Central memory CD4-positive, alpha-beta T cell (primary cell): ENCODE data around the gene SLC25A31.

Experiments used
- DNase-seq: peaks from one replicate; pipeline ENCODE4 v3.0.0; 2022

SLC25A31 gene

GRCh38 chr4:127778102-127778501 lies 47.9 kb downstream of the SLC25A31 start:
- DNase-seq, result no peak

GRCh38 chr4:127780598-127780997 lies 50.4 kb downstream of the SLC25A31 start:
- DNase-seq, result no peak

DNA sequence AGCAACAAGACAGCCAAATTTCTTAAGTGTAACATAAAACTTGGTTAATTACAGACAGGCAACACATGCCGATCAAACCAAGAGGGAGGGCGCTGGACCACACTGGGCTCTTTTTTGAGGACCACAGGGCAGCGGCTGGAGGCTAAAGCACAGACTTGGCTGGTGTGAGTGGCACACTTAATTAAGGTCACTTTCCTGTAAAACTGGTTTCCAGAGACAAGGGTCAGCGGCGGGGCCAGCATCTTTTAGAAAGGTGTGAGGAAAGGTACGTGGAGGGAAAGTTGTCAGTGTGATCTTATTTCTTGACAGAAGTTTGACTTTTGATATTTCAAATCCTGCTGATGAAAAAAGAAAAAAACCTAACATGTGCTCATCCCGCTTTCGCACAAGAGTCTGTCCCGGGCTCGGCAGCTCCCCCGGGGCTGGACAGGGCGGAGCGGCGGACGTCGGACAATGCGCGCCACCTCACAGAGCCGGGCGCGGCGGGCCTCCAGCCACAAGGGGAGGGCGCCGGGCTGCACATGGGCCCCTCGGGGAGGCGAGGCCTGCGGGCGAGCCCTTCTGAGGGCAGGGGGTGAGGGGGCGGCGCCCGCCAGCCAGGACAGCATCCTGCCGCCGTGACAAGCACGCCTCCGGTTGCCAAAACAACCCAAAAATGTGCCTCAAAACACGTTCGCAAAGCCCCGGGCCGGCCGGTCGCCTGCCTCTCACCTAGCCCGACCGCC lies 51.3 kb downstream of the SLC25A31 start:
- DNase-seq, result peak; percentile 0

- no peak for DNase-seq
These were observed 51.8 kb downstream of the SLC25A31 start for GRCh38 chr4:127782025-127782274.

DNA sequence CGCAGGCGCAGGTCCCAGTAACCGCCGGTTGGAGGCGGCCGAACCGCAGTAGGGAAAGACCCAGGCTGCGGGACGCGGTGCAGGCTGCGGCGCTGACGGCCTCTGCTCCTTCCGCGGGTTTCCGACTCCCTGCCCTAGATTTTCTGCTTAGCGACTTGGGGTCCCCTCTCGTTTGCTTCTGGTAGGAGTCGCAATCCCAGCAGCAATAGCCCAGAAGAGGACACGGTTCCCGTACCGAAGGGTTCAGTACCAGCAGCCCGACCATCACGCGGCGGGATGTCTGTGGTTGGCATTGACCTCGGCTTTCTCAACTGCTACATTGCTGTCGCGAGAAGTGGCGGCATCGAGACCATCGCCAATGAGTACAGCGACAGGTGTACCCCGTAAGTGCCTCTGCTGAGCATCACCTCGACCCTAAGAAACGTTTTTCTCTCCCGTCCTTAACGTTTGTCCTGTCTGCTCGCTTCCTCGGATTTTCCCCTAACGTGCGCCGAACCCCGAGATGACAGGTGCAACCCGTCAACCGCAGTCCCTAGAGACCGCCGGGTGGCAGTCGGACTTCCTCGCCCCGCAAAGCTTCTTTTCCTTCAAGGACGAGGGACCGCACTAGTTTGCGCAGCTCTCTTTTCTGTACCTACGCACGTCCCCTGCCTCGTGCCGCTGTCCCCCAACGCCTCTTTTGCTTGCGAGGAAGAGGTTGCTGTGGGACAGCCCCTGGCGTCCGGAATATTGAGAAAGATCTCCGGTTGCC lies 52.2 kb downstream of the SLC25A31 start, which contains the start of gene HSPA4L:
HSPA4L (plus strand) TSS at position 48 of the 751 bp plus-strand sequence; CDS start at position 277, 229 bp downstream.
- DNase-seq, result peak; percentile 17

DNA sequence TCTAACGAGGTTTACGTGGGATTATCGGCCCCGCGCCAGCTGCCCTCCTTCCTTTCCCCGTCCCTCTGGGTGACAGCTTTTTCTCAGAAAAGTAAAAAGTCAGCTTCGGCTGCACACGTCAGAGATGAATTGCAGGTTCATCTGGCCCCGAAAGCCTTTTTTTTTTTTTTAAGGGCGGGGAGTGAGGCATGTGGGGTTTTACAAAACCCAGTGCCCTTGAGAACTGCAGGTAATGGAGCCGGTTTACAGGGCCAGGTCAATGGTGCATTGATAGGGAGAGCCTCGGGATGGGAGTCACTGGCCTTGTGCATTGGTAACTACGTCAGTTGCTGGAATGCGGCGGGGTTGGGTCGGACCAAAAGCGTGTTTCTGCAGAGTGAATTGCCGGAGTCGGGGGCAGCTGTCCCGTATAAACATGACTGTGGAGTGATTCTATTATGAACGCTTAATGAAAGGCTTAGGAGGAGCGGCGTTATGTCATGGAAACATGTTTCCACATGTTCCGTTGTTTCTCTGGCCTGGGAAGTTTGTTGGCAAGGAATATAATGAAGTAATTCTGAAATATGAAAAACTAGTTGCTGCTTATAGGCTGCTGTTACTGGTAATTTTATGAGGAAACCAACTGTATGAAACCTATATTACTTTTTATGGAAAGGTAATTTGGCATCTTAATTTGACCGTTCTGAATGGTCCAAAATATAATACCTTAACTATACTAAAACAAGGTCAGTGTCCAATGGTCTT lies 53.0 kb downstream of the SLC25A31 start:
- peak; percentile 3 for DNase-seq

GRCh38 chr4:127783955-127784770 lies 54.0 kb downstream of the SLC25A31 start:
- no peak for DNase-seq

DNA sequence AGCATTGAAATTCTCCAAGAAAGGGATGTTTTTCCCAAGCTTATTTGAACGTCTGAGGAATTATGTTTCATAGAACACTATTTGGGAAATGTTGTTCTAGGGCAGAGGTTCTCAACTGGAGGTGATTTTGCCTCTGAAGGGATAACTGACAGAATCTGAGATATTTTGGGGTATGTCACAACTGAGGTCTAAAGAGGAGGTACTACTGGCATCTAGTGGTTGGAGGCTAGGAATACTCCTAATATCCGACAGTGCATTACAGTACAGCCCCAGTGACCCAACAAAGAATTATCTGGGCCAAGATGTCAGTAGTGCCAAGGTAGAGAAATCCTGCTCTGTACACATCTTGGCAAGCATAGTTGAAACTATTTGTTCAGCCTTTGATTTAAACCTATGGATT lies 58.3 kb downstream of the SLC25A31 start:
- no peak for DNase-seq

DNA sequence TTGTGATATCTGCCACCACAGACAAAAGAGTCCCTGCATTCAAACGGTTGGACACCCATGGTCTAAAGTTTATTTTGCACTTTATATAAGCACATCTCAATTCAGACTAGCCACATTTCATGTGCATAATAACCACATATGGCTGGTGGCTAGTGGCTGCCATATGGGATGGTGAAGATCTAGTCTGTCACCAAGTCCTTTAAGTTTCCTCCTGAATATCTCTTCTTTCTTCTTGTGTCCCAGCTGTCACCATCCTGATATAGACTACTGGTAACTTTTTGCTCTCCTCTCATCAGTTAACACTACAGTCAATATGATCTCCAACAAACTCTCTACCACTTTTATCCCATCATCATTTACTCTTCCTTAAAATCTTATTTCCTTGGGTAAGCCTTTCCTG lies 61.2 kb downstream of the SLC25A31 start:
- DNase-seq, result no peak

DNA sequence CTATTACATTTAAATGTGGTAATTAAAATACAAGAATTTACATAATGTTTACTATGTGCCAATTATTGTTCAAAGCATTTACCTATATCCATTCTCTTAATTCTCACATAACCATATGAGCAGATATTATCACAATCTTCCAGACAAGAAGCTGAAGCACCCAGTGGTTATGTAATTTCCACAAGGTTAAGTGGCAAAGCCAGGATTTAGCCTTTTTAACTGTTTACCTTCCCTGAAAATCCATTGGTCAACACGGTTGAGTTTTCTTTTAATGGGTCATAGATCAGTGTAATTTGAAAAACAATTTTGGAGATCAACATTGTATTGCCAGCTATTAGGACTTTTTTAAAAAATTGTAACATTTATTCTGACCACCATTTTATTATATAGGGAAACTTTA lies 63.3 kb downstream of the SLC25A31 start:
- DNase-seq, result no peak

DNA sequence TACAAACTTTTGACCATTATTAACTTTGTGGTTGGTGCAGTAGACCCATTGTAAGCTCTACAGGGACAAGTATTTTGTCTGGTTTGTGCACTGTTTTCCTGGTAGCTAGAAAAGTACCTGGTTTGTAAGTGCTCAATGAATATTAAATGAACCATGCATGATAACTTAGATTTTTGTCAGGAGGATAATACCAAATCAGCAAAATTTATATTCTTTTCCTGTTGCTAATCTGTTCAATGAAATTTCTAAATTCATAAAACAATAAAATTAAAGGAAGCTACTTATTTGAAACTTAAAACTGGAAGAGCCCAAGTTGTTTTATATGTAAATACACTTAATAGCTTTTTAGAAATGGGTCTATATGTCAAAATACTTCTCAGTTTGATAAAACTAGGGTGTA lies 69.5 kb downstream of the SLC25A31 start:
- no peak for DNase-seq

GRCh38 chr4:127809173-127809800 lies 79.1 kb downstream of the SLC25A31 start:
- no peak for DNase-seq

GRCh38 chr4:127810551-127810950 lies 80.4 kb downstream of the SLC25A31 start:
- DNase-seq, result no peak

DNA sequence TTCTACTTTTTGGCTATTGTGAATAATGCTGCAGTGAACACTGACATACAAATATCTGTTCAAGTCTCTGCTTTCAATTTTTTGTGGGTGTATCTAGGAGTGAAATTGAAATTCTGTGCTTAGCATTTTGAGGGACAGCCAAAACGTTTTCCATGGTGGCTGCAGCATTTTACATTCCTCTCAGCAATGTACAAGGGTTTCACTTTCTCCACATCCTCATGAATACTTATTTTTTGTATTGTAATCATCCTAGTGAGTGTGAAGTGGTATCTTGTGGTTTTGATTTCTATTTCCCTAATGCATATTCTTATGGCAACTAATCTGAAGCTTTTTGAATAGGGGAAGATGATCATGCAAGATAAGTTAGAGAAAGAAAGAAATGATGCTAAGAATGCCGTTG lies 92.2 kb downstream of the SLC25A31 start:
- DNase-seq, result no peak
